SK-MEL-5 (cell line): Measurements from ENCODE around the gene UEVLD. TPM values are rescaled to one million over a fixed set of nuclear protein-coding genes. Genes with fewer than 3 reads are reported as not detected.
"Not testable (repeated sequence)": the region's sequence is repeated elsewhere in the genome, so short reads cannot be mapped to it uniquely, and the experiment has no call there.

ENCODE experiments used
- DNase-seq: peaks from one replicate; pipeline ENCODE4 v3.0.0-alpha.2; 2016; ENCODE audit warnings: low read depth, low spot score
- in situ Hi-C: cut with HindIII; loops from 2 replicates; pipeline ENCODE4 v1.10.0; 2016; ENCODE audit warnings: low sequenced_read_pairs, high pct_unique_total_duplicates, low pct_unique_long_range_greater_than_20kb
- total RNA-seq: library from RNA; depleted of rRNA; stranded (reverse); fragments of >200 nt; shearing (Covaris generic); gene quantifications from 2 replicates; pipeline ENCODE4 v1.2.3, GENCODE V29; 2014

The UEVLD gene
- total RNA-seq, 1 experiment from 2014 or later = 34.2 TPM

- DNase-seq = no peak
- in situ Hi-C loops = no loop called here
Observed at GRCh38 chr11:18594999-18595749, 6.6 kb upstream of the UEVLD start.

- DNase-seq, in situ Hi-C loops: not testable (repeated sequence)
Observed at GRCh38 chr11:18594088-18594487, 5.6 kb upstream of the UEVLD start.

GRCh38 chr11:18590571-18590970, 2.0 kb upstream of the UEVLD start:
- DNase-seq = no peak
- in situ Hi-C loops = no loop called here

- no peak for DNase-seq
- in situ Hi-C loops = no loop called here
Observed at GRCh38 chr11:18581825-18582224, 6.7 kb downstream of the UEVLD start.

GRCh38 chr11:18580113-18580766, 8.3 kb downstream of the UEVLD start:
- in situ Hi-C loops = no loop called here
- no peak for DNase-seq

- DNase-seq = no peak
- in situ Hi-C loops = no loop called here
Observed at GRCh38 chr11:18578975-18579598, 9.4 kb downstream of the UEVLD start.

- in situ Hi-C loops = no loop called here
- DNase-seq = no peak
Observed at GRCh38 chr11:18575361-18575760, 13.2 kb downstream of the UEVLD start.

- no peak for DNase-seq
- in situ Hi-C loops = no loop called here
Observed at GRCh38 chr11:18567081-18567480, 21.5 kb downstream of the UEVLD start.

- no peak for DNase-seq
- in situ Hi-C loops = no loop called here
Observed at GRCh38 chr11:18566406-18566805, 22.1 kb downstream of the UEVLD start.

GRCh38 chr11:18564149-18564548, 24.4 kb downstream of the UEVLD start:
- no peak for DNase-seq
- in situ Hi-C loops = no loop called here

- in situ Hi-C loops = no loop called here
- no peak for DNase-seq
Observed at GRCh38 chr11:18563090-18563730, 25.3 kb downstream of the UEVLD start.

- DNase-seq = no peak
- in situ Hi-C loops = no loop called here
Observed at GRCh38 chr11:18548001-18548400, 40.5 kb downstream of the UEVLD start.

GRCh38 chr11:18540207-18541009, 48.1 kb downstream of the UEVLD start:
- peak; percentile 44 for DNase-seq
- in situ Hi-C loops = no loop called here

- in situ Hi-C loops = no loop called here
Observed at GRCh38 chr11:18536209-18536608, 52.3 kb downstream of the UEVLD start.

GRCh38 chr11:18534245-18534644, 54.3 kb downstream of the UEVLD start:
- no peak for DNase-seq
- in situ Hi-C loops = no loop called here

More at GRCh38 chr11:18536209-18536608, 52.3 kb downstream of the UEVLD start:
- DNase-seq = no peak

GRCh38 chr11:18533365-18533764, 55.2 kb downstream of the UEVLD start:
- in situ Hi-C loops = no loop called here
- no peak for DNase-seq

- peak; percentile 15 for DNase-seq
- in situ Hi-C loops = no loop called here
Observed at GRCh38 chr11:18527512-18527911, 61.0 kb downstream of the UEVLD start.
